GM18873 (cell line): ENCODE results near the gene MMP8.

ENCODE experiments used
- ATAC-seq: cut with Tn5 transposase; IDR thresholded peaks from one replicate; pipeline ENCODE4 v1.9.1; 2021; ENCODE audit warnings: mild to moderate bottlenecking, moderate library complexity, moderate number of reproducible peaks; ENCODE audit not compliant: unreplicated experiment, low FRiP score

MMP8 gene

DNA sequence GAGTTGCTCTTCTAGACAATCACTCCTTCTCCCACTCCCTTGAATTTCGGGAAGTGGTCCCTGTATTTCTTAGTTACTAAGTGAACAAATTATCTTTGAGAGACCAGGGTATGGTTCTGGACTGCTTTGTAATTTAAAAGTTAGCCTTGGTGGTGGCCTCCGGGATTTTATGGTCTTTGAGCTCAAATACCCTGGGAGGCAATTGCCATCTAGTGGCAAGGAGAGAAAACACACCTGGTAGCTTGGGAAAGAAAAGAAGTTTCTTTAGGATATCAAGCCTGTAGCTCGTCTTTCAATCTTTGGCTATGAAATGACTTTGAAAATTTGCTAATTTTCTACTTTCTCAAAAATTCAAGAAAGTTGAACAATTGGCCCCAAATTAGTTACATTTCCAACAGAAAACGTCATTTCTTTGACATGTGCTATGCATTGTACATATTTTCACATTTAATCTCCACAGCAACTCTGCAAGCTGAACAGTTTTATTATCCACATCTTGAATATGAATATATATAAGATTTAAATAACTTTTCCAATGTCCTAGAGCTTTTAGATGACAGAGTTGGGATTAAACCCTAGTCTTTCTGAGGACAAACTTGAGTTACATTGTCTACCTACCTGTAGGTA is 58.3 kb downstream of the MMP8 start:
- ATAC-seq = peak; percentile 44

DNA sequence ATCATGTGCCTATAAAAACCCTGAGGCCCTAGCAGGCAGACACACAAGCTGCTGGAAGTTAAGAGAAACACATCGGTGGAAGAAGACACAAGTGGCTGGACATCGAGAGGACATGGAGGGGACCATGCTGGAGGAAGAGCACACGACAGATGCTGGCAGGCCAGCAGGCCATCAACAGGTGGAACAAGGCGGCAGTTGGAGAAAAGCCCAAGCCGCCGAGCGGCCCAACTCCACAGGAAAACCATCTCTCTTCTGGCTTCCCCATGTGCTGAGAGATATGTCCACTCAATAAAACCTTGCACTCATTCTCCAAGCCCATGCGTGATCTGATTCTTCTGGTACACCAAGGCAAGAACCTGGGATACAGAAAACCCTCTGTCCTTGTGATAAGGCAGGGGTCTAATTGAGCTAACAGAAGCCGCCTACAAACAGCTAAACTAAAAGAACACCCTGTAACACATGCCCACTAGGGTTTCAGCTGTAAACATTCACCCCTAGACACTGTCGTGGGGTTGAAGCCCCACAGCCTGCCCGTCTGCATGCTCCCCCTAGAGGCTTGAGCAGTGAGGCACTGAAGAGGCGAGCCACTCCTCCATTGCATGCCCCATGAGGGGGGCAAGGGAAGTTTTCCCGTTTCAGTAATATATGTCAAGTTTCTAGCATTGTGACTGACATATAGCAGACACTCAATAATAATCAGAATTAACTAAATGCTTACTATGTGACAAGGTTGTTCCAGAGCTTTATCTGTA is 60.6 kb downstream of the MMP8 start:
- no peak for ATAC-seq

DNA sequence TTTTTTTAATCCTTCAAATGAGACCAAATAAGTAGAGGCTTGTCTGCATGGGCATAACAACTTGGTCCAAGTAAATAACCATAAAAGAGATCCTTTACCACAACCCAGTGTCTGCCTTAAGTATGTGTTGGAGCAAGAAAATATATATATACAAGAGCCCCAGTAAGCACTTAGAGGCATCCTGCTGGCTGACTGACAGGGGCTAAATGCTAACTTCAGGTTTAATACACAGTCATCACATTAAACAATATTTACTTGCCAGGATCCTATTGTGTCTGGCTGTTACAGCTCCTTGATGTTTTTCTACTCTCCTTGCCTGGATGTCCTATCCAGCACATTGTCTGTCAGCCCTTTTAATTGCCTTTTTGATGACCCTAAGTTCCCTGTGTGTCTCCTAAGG is 62.1 kb downstream of the MMP8 start:
- no peak for ATAC-seq
